H1 (cell line): Measurements from ENCODE around the gene BUD23. TPM values are rescaled to one million over a fixed set of nuclear protein-coding genes. Genes with fewer than 3 reads are reported as not detected.

Source experiments
- CEBPB ChIP-seq: IDR thresholded peaks from 2 replicates; pipeline ENCODE4 v1.6.1; 2012; ENCODE audit warnings: low read depth, low read length
- CTBP2 ChIP-seq: IDR thresholded peaks from 2 replicates; pipeline ENCODE4 v1.7.0; 2011; ENCODE audit warnings: borderline replicate concordance, mild to moderate bottlenecking, moderate library complexity, mixed read lengths, low read length; ENCODE audit not compliant: insufficient read depth, insufficient read length
- EZH2 ChIP-seq: fragments of 200-600 bp; sonication (generic); IDR thresholded peaks from 2 replicates; pipeline ENCODE4 v1.7.1; 2012; ENCODE audit warnings: low read depth, mild to moderate bottlenecking, moderate library complexity, low read length, inconsistent platforms; ENCODE audit not compliant: severe bottlenecking
- POLR2AphosphoS5 ChIP-seq: IDR thresholded peaks from 2 replicates; pipeline ENCODE4 v1.6.1; 2011; ENCODE audit warnings: low read depth, low read length
- POU5F1 ChIP-seq: IDR thresholded peaks from 2 replicates; pipeline ENCODE4 v1.6.1; 2011; ENCODE audit warnings: low read depth, mild to moderate bottlenecking, low read length, moderate library complexity
- SIRT6 ChIP-seq: IDR thresholded peaks from one replicate; pipeline ENCODE4 v1.7.1; 2012; ENCODE audit warnings: low read length, inconsistent platforms
- SIX5 ChIP-seq: IDR thresholded peaks from 2 replicates; pipeline ENCODE4 v1.6.1; 2011; ENCODE audit warnings: mild to moderate bottlenecking, low read depth, low read length
- polyA plus RNA-seq, 7 experiments: library from polyadenylated mRNA; depleted of rRNA in 3 of 7; stranded (reverse) in 5 of 7; unstranded in 2 of 7; fragments of >200 nt in 5 of 7; fragments of 200-250 nt in 2 of 7; gene quantifications; 1 replicate in 5 of 7; 2 replicates in 1 of 7; 4 replicates in 1 of 7; pipeline versions ENCODE4 v1.2.1 to v1.2.3, GENCODE V29; 2011 to 2013; ENCODE audit warnings: missing spikeins in 2 of 7, mixed read lengths in 2 of 7
- total RNA-seq: library from RNA; stranded (reverse); fragmentation: NEBNext Ultra II Directional; extraction: Animal tissue kit (Norgen Biotek cat#: 25700); gene quantifications from 2 replicates; pipeline ENCODE4 v1.2.1, GENCODE V29; 2021

The BUD23 gene
- total and polyA plus RNA-seq, 2 of the 8 experiments (the other 6 are each of a cell fraction or from before 2014, with no cell fraction given) = 72.3 to 78.4 TPM

DNA sequence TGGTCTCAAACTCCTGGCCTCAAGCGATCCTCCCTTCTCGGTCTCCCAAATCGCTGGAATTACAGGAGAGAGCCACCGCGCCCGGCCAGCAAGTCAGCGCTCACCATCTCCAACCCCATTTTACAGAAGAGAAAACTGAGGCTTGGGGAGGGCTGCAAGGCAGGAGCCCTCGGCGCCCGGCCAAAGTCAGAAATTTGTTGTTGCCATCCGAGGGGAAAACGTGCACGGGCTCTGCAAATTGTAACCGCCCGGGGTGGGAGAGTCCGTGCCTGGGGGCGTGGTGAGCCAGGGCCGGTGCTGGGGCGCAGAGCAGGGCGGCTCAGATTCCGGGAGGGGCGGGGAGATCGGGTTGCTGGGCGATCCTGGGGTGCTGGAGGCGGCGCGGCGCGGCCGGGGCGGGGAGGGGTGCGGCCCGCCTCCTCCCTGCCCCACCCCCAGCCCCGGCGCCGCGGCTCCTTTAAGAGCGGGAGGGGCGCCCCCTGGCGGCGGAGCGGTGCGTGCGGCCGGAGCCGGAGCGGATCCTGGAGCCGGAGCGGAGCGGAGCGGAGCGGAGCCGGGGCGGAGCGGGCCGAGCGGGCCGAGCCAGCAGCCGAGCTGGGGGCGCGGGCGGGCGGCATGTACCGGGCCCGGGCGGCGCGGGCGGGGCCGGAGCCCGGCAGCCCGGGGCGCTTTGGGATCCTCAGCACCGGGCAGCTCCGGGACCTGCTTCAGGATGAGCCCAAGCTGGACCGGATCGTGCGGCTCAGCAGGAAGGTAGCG is 15.9 kb upstream of the BUD23 start, which contains the start of gene VPS37D (continued):
- TF ChIP-seq EZH2 (no peak), SIX5 (no peak), POLR2AphosphoS5 (no peak), SIRT6 (no peak), POU5F1 (no peak), CEBPB (no peak), CTBP2 (no peak)
